Measurements from ENCODE around the gene FRMD4A.

DNA sequence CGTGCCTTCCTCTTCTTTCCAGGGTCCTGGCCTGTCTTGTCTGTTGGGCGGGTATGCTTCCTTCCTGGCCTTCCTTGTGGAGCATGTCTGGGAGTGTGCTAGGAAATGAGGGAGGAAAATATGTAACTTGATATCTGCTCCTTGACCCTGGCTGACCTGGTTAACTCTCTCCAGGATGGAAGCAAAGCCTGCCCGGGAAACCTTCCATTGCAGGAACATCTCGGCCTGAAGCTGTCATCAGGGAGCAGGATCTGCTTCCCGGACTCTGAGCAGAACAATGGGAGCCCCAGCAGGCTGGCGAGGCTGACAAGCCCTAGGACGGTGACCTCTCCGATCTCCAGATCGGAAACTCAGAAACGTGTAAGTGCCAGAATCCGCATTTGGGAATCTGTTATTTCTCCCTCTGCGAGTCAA, 340.3 kb downstream of the FRMD4A start:
- TF ChIP-seq, protein P1, sequence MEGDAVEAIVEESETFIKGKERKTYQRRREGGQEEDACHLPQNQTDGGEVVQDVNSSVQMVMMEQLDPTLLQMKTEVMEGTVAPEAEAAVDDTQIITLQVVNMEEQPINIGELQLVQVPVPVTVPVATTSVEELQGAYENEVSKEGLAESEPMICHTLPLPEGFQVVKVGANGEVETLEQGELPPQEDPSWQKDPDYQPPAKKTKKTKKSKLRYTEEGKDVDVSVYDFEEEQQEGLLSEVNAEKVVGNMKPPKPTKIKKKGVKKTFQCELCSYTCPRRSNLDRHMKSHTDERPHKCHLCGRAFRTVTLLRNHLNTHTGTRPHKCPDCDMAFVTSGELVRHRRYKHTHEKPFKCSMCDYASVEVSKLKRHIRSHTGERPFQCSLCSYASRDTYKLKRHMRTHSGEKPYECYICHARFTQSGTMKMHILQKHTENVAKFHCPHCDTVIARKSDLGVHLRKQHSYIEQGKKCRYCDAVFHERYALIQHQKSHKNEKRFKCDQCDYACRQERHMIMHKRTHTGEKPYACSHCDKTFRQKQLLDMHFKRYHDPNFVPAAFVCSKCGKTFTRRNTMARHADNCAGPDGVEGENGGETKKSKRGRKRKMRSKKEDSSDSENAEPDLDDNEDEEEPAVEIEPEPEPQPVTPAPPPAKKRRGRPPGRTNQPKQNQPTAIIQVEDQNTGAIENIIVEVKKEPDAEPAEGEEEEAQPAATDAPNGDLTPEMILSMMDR (IDR thresholded peaks at IDR 0.05; ENCODE audit: poor library complexity): no peak
- TF ChIP-seq EZH2 (IDR thresholded peaks at IDR 0.05; ENCODE audit: borderline replicate concordance): no peak
- no peak for TF ChIP-seq EZH2phosphoT487 (IDR thresholded peaks at IDR 0.05; ENCODE audit: low read depth, severe bottlenecking, unreplicated experiment)

Measured in hepatocyte (in vitro differentiated cells).